HG02973 (cell line): ENCODE results near the gene C2CD4D.

Source experiments
- ATAC-seq: cut with Tn5 transposase; IDR thresholded peaks from one replicate; pipeline ENCODE4 v1.9.1; 2021; ENCODE audit warnings: moderate library complexity; ENCODE audit not compliant: unreplicated experiment

Gene C2CD4D

GRCh38 chr1:151815716-151816327 is 23.8 kb downstream of the C2CD4D start:
- ATAC-seq = no peak

- ATAC-seq = no peak
Measured at GRCh38 chr1:151814971-151815545, 24.6 kb downstream of the C2CD4D start.

GRCh38 chr1:151814426-151814825 is 25.2 kb downstream of the C2CD4D start:
- ATAC-seq = no peak

- ATAC-seq = no peak
Measured at GRCh38 chr1:151813271-151813977, 26.2 kb downstream of the C2CD4D start.

- ATAC-seq = no peak
Measured at GRCh38 chr1:151811181-151811580, 28.4 kb downstream of the C2CD4D start.

- no peak for ATAC-seq
Measured at GRCh38 chr1:151809985-151810556, 29.5 kb downstream of the C2CD4D start.

GRCh38 chr1:151809290-151809984 is 30.2 kb downstream of the C2CD4D start:
- ATAC-seq = no peak

- ATAC-seq = no peak
Measured at GRCh38 chr1:151807766-151808165, 31.9 kb downstream of the C2CD4D start.

- no peak for ATAC-seq
Measured at GRCh38 chr1:151807131-151807530, 32.5 kb downstream of the C2CD4D start.

- no peak for ATAC-seq
Measured at GRCh38 chr1:151806170-151806569, 33.5 kb downstream of the C2CD4D start.

- no peak for ATAC-seq
Measured at GRCh38 chr1:151805066-151805820, 34.4 kb downstream of the C2CD4D start, which contains the start of gene LINGO4. LINGO4 (minus strand) TSS chr1:151805419; CDS start chr1:151802704, 2,715 bp downstream.

GRCh38 chr1:151803915-151804314 is 35.7 kb downstream of the C2CD4D start:
- ATAC-seq = no peak

- ATAC-seq = no peak
Measured at GRCh38 chr1:151803164-151803563, 36.5 kb downstream of the C2CD4D start.

GRCh38 chr1:151802372-151802771 is 37.2 kb downstream of the C2CD4D start:
- ATAC-seq = no peak

- ATAC-seq = no peak
Measured at GRCh38 chr1:151801846-151802245, 37.8 kb downstream of the C2CD4D start.

- ATAC-seq = no peak
Measured at GRCh38 chr1:151801310-151801820, 38.3 kb downstream of the C2CD4D start.

GRCh38 chr1:151800830-151801229 is 38.8 kb downstream of the C2CD4D start:
- no peak for ATAC-seq

GRCh38 chr1:151799179-151800022 is 40.2 kb downstream of the C2CD4D start:
- no peak for ATAC-seq

GRCh38 chr1:151798571-151798970 is 41.0 kb downstream of the C2CD4D start:
- ATAC-seq = no peak
